Caco-2 (cell line): Measurements from ENCODE around the gene GUK1. TPM values are rescaled to one million over a fixed set of nuclear protein-coding genes. Genes with fewer than 3 reads are reported as not detected.

Experiments used
- BruUV-seq: library from RNA; stranded (reverse); fragments of 400-500 nt; replicated peaks from 2 replicates; lab custom pipeline; 2021; lab: Mats Ljungman, UMichigan
- CTCF ChIA-PET: fragments of 300-600 bp; sonication (Branson Sonifier 250); formaldehyde crosslinking; loops from one replicate; lab custom pipeline; 2022; ENCODE audit warnings: antibody characterized with exemption; lab: Charles Lee
- POLR2A ChIA-PET: fragments of 300-600 bp; sonication (Branson Sonifier 250); formaldehyde crosslinking; loops from one replicate; lab custom pipeline; 2022; ENCODE audit warnings: antibody characterized with exemption; lab: Charles Lee
- DNase-seq, 2 experiments: peaks; one replicate each; pipeline versions ENCODE4 v3.0.0 to v3.0.0-alpha.2; 2020 to 2022
- H3K27me3 ChIP-seq: replicated peaks from 2 replicates; pipeline ENCODE4 v1.6.0; 2011; ENCODE audit warnings: low read length; ENCODE audit not compliant: control insufficient read depth, insufficient read depth
- H3K36me3 ChIP-seq: 2 replicates; pipeline ENCODE4 v1.5.1; 2011; ENCODE audit warnings: low read length; ENCODE audit not compliant: control insufficient read depth, insufficient read depth
- H3K4me1 ChIP-seq: fragments of 250-450 bp; sonication (Bioruptor Pico); 2 replicates; pipeline ENCODE4 v1.5.1; 2020; ENCODE audit warnings: mild to moderate bottlenecking
- H3K4me3 ChIP-seq: 2 replicates; pipeline ENCODE4 v1.5.1; 2011; ENCODE audit warnings: low read depth, mild to moderate bottlenecking, control low read depth, low read length
- H3K9me3 ChIP-seq: fragments of 250-450 bp; sonication (Bioruptor Pico); 2 replicates; pipeline ENCODE4 v1.5.1; 2020; ENCODE audit warnings: mild to moderate bottlenecking, moderate library complexity
- H3K27ac Mint-ChIP-seq: one replicate; pipeline ENCODE4 v1.8.0; 2022; ENCODE audit warnings: mixed read lengths; ENCODE audit not compliant: unreplicated experiment
- H3K27me3 Mint-ChIP-seq: one replicate; pipeline ENCODE4 v1.8.0; 2022; ENCODE audit warnings: mixed read lengths; ENCODE audit not compliant: insufficient read depth, unreplicated experiment
- H3K36me3 Mint-ChIP-seq: one replicate; pipeline ENCODE4 v1.8.0; 2022; ENCODE audit warnings: mild to moderate bottlenecking, mixed read lengths; ENCODE audit not compliant: insufficient read depth, unreplicated experiment
- H3K4me1 Mint-ChIP-seq: one replicate; pipeline ENCODE4 v1.8.0; 2022; ENCODE audit warnings: low read depth, mixed read lengths; ENCODE audit not compliant: unreplicated experiment
- H3K4me3 Mint-ChIP-seq: one replicate; pipeline ENCODE4 v1.8.0; 2022; ENCODE audit warnings: mild to moderate bottlenecking, moderate library complexity, mixed read lengths; ENCODE audit not compliant: unreplicated experiment
- H3K9me3 Mint-ChIP-seq: one replicate; pipeline ENCODE4 v1.8.0; 2022; ENCODE audit warnings: mixed read lengths; ENCODE audit not compliant: unreplicated experiment
- CTCF ChIP-seq, 2 experiments: fragments of 200-600 bp in 1 of 2; IDR thresholded peaks; 1 replicate in 1 of 2; 2 replicates in 1 of 2; pipeline versions ENCODE4 v1.5.1 to v1.8.0; 2011 to 2022; ENCODE audit warnings: antibody characterized with exemption in 1 of 2, control low read depth in 1 of 2, inconsistent platforms in 1 of 2, low read depth in 1 of 2, low read length in 1 of 2, mild to moderate bottlenecking in 1 of 2, moderate library complexity in 1 of 2; ENCODE audit not compliant: insufficient read depth in 1 of 2, severe bottlenecking in 1 of 2, unreplicated experiment in 1 of 2
- intact Hi-C: fragments of 100-400 bp; cut with micrococcal nuclease; formaldehyde crosslinking; loops from one replicate; pipeline ENCODE4 v1.10.0; 2022; ENCODE audit not compliant: unreplicated experiment
- total RNA-seq: library from RNA; stranded (reverse); gene quantifications from 2 replicates; pipeline ENCODE4 v1.2.3, GENCODE V29; 2022

Gene GUK1
- total RNA-seq, 1 experiment from 2014 or later = 73.6 TPM

GRCh38 chr1:228143480-228144192 lies 3.6 kb downstream of the GUK1 start:
- CTCF ChIA-PET = no interaction called here
- H3K4me3 ChIP-seq = no peak overlapping the region
- POLR2A ChIA-PET = no interaction called here

GRCh38 chr1:228144193-228144992 lies 4.3 kb downstream of the GUK1 start:
- BruUV-seq = no TSS peak

More at GRCh38 chr1:228143480-228144192, 3.6 kb downstream of the GUK1 start:
- TF ChIP-seq CTCF (IDR thresholded peaks at IDR 0.05; ENCODE audit: insufficient read depth in 1 of 2, low read depth in 1 of 2, low read length in 1 of 2, severe bottlenecking in 1 of 2, unreplicated experiment in 1 of 2) = no peak
- no peaks in the 10 kb centered on the region for H3K9me3 Mint-ChIP-seq
- peaks cover 3% of the 10 kb centered on the region for H3K36me3 ChIP-seq
- no peak overlapping the region for H3K27ac Mint-ChIP-seq
- no peaks in the 10 kb centered on the region for H3K9me3 ChIP-seq
- H3K4me3 Mint-ChIP-seq = no peak overlapping the region
- H3K4me1 Mint-ChIP-seq = no peaks in the 10 kb centered on the region
- intact Hi-C loops = no loop called here
- H3K4me1 ChIP-seq = peaks cover 5% of the 10 kb centered on the region
- no peaks in the 10 kb centered on the region for H3K27me3 ChIP-seq
- no peaks in the 10 kb centered on the region for H3K27me3 Mint-ChIP-seq
- peaks cover 21% of the 10 kb centered on the region for H3K36me3 Mint-ChIP-seq
- DNase-seq = no peak
- no TSS peak for BruUV-seq

More at GRCh38 chr1:228144193-228144992, 4.3 kb downstream of the GUK1 start:
- Histone ChIP-seq H3K4me1 (peaks cover 5% of the 10 kb centered on the region), H3K36me3 (peaks cover 3% of the 10 kb centered on the region), H3K9me3 (no peaks in the 10 kb centered on the region), H3K27me3 (no peaks in the 10 kb centered on the region), H3K4me3 (no peak overlapping the region)
- no peaks in the 10 kb centered on the region for H3K9me3 Mint-ChIP-seq
- no peaks in the 10 kb centered on the region for H3K4me1 Mint-ChIP-seq
- TF ChIP-seq CTCF (IDR thresholded peaks at IDR 0.05; ENCODE audit: insufficient read depth in 1 of 2, low read depth in 1 of 2, low read length in 1 of 2, severe bottlenecking in 1 of 2, unreplicated experiment in 1 of 2) = no peak
- no peak for DNase-seq
- H3K36me3 Mint-ChIP-seq = peaks cover 21% of the 10 kb centered on the region
- H3K27ac Mint-ChIP-seq = no peak overlapping the region
- intact Hi-C loops = no loop called here
- CTCF ChIA-PET = no interaction called here
- H3K27me3 Mint-ChIP-seq = no peaks in the 10 kb centered on the region
- POLR2A ChIA-PET = no interaction called here
- no peak overlapping the region for H3K4me3 Mint-ChIP-seq
